GM21423 (cell line): ENCODE results near the gene PPARD.
"Not testable (repeated sequence)": the region's sequence is repeated elsewhere in the genome, so short reads cannot be mapped to it uniquely, and the experiment has no call there.

ENCODE experiments used
- ATAC-seq: cut with Tn5 transposase; IDR thresholded peaks from one replicate; pipeline ENCODE4 v1.9.1; 2021; ENCODE audit warnings: mild to moderate bottlenecking, moderate library complexity; ENCODE audit not compliant: unreplicated experiment

The PPARD gene

GRCh38 chr6:35342258-35343091 lies at the start of gene PPARD:
Gene PPARD (plus strand): TSS chr6:35342558. CDS start chr6:35411088, 68,530 bp downstream.
- peak; percentile 98 for ATAC-seq

- ATAC-seq = no peak
Measured at GRCh38 chr6:35293681-35294080, 48.7 kb upstream of the PPARD start.

GRCh38 chr6:35294308-35294945 lies 47.9 kb upstream of the PPARD start:
- ATAC-seq = no peak

GRCh38 chr6:35295036-35295435 lies 47.3 kb upstream of the PPARD start:
- ATAC-seq = no peak

GRCh38 chr6:35295521-35296315 lies 46.6 kb upstream of the PPARD start:
- ATAC-seq = no peak

- ATAC-seq = no peak
Measured at GRCh38 chr6:35296931-35297600, 45.3 kb upstream of the PPARD start.

GRCh38 chr6:35297601-35298481 lies 44.5 kb upstream of the PPARD start, which contains the start of gene DEF6:
Gene DEF6 (plus strand): TSS chr6:35297818. CDS start chr6:35297857, 39 bp downstream.
- ATAC-seq = peak; percentile 62

GRCh38 chr6:35298625-35299140 lies 43.7 kb upstream of the PPARD start:
- no peak for ATAC-seq

- ATAC-seq = no peak
Measured at GRCh38 chr6:35299674-35300073, 42.7 kb upstream of the PPARD start.

GRCh38 chr6:35300848-35301247 lies 41.5 kb upstream of the PPARD start:
- no peak for ATAC-seq

- peak; percentile 72 for ATAC-seq
Measured at GRCh38 chr6:35302604-35303241, 39.6 kb upstream of the PPARD start.

- ATAC-seq = no peak
Measured at GRCh38 chr6:35304299-35304698, 38.1 kb upstream of the PPARD start.

GRCh38 chr6:35305117-35305516 lies 37.2 kb upstream of the PPARD start:
- ATAC-seq = no peak

- ATAC-seq = not testable (repeated sequence)
Measured at GRCh38 chr6:35307138-35307537, 35.2 kb upstream of the PPARD start.

- not testable (repeated sequence) for ATAC-seq
Measured at GRCh38 chr6:35308543-35308942, 33.8 kb upstream of the PPARD start.

- ATAC-seq = no peak
Measured at GRCh38 chr6:35309611-35310264, 32.6 kb upstream of the PPARD start.

GRCh38 chr6:35310265-35310831 lies 32.0 kb upstream of the PPARD start:
- no peak for ATAC-seq

GRCh38 chr6:35311390-35312075 lies 30.8 kb upstream of the PPARD start:
- ATAC-seq = peak; percentile 53
